NCI-H2107 treated with DMSO at 0.1 percent for 48 hours (cell line): ENCODE results near the gene USP35.
A peak's percentile ranks its signal among the peaks of the same experiment; 100 is the strongest.
"Not testable (repeated sequence)": the region's sequence is repeated elsewhere in the genome, so short reads cannot be mapped to it uniquely, and the experiment has no call there.

Experiments used
- DNase-seq: peaks from one replicate; lab custom pipeline; 2025; ENCODE audit not compliant: unreplicated experiment; lab: John Stamatoyannopoulos, UW

Gene USP35

DNA sequence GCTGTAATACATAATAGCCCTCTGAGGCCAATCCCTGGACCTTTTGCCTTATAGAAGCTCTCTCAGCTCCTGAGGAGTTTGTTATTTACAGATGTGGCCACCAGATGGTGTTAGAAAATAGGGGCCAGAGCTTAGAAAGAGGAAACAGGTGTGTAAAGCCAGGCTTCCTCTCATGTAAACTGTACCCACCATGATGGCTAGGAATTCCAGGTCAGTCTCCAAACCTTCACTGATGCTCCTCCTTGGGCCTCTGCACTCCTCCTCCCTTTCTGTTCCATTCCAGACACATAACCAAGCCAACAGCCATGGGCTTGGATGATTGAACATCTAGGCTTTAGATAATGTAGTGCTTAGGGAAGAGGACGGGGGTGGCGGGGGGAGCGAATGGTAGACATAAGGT is 39.7 kb downstream of the USP35 start:
- DNase-seq, result peak; percentile 76

- no peak for DNase-seq
Measured at GRCh38 chr11:78229106-78229505, 40.4 kb downstream of the USP35 start.

DNA sequence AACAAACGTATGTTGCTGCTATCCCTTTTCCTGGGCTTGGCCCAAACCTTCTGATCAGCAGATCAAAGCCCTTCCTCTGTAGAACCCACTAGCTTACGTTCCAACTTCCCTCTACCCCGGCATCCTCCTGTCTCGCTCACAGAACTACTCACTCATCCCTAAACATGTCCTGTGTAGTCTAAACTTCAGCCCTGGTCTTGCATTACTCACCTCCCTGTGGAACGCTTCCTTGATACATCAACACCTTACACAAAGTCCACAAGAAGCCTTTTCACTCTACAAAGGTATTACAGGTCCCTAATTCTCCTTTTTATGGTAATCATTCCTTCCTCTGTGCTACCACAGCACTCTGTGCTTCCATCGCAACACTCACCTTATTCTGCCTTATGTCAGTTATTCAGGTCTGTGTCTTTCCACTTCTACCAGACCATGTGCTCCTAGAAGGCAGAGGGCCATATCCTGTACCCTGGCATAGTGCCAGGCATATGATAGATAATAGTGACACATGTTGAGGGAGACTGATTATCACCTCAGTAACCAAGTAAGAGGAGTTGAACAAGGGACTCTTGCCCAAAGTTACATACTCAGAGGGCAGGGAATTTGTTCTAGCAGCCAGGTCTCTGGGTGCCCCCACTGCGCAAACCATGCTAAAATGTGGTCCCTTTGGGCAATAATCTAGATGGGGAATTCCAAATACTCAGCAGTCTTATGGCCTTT is 41.6 kb downstream of the USP35 start:
- DNase-seq, result no peak

GRCh38 chr11:78231962-78232501 is 43.3 kb downstream of the USP35 start:
- DNase-seq, result no peak

DNA sequence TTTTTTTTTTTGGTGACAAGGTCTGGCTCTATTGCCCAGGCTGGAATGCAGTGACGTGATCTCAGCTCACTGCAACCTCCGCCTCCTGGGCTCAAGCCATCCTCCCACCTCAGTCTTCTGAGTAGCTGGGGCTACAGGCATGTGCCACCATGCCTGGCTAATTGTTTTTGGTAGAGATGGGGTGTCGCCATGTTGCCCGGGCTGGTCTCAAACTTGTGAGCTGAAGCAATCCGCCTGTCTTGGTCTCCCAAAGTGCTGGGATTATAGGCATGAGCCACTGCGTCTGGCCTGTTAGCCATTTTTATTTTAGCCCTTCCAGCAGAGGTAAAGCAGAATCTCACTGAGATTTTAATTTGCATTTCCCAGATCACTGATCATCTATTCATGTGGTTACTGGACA is 44.3 kb downstream of the USP35 start:
- DNase-seq, result not testable (repeated sequence)

DNA sequence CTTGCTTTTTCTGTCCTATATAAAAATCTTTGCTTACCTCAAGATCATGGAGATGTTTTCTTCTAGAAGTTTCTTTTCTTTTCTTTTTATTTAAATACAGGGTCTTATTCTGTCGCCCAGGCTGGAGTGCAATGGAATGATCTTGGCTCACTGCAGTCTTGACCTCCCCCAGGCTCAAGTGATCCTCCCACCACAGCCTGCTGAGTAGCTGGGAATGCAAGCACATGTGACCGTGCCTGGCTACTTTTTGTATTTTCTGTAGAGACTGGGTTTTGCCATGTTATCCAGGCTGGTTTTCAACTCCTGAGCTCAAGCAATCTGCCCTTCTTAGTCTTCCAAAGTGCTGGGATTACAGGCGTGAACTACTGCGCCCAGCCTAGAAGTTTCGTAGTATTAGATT is 45.3 kb downstream of the USP35 start:
- DNase-seq, result no peak

DNA sequence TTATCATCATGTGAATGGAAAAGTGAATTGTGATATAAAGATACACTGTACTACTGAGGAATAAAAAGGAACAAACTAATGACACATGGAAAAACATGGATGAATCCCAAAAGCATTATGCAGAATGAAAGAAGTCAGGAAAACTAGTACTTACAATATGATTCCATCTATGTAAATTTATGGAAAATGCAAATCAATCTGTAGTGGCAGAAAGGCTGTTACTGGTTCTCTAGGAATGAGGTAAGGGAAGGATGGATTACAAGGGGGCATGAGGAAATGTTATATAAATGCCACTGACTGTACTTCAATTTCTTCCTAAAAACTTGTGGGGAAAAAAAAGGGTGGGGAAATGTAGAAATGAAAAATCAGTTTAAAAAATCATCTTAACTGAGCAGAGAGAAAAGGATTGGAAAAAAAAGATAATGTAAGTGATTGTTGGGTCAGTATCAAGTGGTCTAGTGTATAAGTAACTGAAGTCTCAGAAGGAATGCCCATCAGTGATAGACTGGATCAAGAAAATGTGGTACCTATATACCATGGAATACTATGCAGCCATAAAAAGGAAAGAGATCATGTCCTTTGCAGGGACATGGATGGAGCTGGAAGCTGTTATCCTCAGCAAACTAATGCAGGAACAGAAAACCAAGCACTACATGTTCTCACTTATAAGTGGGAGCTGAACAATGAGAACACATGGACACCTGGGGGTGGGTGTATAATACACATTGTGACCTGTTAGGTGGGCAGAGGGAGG is 48.8 kb downstream of the USP35 start:
- DNase-seq, result no peak

DNA sequence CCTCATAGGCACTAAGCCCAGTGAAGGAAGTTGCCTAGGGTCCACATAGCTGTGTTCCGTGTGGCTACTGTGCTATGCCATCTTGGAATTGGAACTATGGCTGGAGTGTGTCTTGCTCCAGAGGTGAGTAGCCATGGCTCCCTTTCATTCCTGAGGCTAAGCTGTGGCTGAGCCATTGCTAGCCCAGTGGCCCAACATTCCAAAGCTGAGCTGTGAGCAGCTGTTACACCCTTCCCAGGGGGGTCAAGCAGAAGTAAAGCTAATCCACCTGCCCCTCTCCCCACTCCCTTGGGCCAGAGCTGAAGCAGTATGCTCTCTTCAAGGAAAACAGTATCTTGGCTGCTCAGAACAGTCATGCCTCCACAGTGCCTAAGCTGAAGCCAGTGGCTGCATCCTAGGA is 51.1 kb downstream of the USP35 start:
- DNase-seq, result no peak

DNA sequence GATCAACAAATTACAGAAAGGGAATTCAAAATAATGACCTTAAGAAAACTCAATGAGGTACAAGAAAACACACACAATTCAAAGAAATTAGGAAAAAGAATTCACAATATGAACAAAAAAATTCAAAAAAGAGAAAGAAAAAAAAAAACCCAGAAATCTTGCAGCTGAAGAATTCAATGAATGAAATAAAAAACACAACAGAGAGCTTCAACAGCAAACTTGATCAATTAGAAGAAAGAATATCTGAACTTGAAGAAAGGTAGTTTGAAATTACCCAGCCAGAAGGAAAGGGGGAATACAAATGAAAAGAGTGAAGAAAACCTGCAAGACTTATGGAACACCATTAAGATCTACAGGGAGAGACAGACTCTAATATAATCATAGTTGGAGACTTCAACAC is 52.8 kb downstream of the USP35 start:
- DNase-seq, result no peak

DNA sequence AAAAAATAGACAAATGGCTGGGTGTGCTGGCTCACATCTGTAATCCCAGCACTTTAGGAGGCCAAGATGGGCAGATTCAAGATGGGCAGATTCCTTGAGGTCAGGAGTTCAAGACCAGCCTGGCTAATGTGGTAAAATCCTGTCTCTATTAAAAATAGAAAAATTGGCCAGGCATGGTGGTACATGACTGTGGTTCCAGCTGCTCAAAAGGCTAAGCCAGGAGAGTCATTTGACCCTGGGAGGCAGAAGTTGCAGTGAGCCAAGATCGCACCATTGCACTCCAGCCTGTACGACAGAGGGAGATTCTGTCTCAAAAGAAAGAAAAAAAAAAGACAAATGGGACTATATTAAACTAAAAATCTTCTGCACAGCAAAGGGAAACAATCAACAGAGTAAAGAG is 55.4 kb downstream of the USP35 start:
- DNase-seq, result no peak

DNA sequence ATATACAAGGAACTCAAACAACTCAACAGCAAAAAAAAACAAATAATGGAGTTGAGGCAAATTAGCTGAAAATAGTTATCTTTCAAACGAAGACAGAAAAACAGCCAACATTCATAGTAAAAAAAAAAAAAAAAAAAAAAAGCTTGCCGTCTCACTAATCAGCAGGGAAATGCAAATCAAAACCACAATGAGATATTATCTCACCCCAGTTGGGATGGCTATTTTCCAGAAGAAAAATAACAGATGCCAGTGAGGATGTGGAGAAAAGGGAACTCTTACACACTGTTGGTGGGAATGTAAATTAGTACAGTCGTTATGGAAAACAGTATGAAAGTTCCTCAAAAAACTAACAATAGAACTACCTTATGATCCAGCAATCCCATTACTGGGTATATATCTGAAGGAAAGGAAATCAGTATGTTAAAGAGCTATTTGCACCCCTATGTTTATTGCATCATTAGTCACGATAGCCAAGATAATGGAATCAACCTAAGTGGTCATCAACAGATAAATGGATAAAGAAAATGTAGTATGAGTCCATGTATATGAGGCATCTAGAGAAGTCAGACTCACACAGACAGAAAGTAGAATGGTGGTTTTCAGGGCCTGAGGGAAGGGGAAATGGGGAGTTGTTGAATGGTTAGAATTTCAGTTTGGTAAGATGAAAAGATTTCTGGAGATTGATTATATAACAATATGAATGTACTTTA is 56.0 kb downstream of the USP35 start:
- DNase-seq, result no peak

- no peak for DNase-seq
Measured at GRCh38 chr11:78248191-78248590, 59.5 kb downstream of the USP35 start.

- no peak for DNase-seq
Measured at GRCh38 chr11:78248903-78249302, 60.2 kb downstream of the USP35 start.

DNA sequence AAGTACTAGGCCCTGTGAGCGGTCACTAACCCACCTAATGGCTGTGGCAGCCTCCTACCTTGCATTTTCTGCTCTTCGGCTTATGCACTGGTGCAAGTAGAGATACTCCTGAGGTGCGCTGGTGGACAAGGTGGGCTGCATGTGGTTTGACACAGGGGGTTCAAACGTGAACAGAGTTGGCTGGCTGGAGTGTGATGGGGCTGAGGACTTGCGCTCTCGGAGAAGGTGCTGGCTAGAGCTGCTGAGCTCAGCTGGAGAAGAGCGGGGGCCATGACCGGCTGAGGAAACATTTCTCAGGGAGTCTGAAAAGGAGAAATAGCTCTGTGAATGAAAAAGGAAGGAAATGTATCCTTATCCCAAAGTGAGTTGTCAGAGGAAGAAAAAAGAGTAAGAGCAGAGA is 61.4 kb downstream of the USP35 start:
- no peak for DNase-seq

DNA sequence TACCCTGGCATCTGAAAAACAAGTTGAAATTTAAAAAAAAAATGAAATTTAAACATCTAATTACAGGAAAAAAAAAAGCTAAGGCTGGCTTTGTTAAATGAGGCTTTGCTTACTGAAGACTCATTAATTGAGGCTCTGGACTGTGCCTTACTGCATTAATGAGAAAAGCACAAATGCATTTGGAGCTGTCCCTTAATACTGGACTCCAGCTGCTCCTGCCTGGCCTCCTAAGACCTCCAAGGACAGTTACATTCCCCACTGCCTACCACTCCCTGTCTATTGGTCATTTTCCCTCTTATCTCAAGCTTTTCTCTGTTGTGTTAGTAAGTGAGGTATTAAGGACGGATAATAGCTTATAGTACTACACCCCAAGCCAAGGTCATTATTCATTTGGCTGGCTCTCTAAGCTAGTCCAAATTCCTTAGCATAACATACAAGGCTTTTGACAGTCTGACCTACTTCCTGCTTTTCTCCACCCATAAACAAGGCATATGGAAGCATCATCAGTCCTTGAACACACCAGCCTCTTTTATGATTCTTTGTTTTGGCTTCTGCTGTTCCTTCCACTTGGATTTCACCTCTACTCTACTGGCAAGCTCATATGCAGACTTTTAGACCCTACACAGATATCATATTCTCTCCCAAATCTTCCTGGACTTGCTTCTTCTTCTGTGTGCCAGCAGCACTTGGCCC is 62.5 kb downstream of the USP35 start:
- no peak for DNase-seq

GRCh38 chr11:78253797-78254196 is 65.1 kb downstream of the USP35 start:
- no peak for DNase-seq

DNA sequence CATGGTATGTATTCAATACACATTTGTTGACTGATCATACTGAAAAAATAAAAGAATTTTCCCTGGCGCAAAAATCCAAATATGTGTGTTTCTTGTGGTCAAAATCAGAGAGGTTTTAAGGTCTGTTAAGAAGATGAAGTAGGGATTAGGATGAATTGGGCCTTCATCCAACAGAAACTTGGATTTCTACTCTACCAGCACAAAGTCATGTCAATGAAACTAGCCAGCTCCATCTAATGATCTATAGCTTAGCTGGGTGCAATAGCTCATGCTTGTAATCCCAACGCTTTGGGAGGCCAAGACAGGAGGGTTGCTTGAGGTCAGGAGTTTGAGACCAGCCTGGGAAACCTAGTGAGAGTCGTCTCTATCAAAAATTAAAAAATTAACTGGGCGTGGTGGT is 65.5 kb downstream of the USP35 start:
- DNase-seq, result no peak

DNA sequence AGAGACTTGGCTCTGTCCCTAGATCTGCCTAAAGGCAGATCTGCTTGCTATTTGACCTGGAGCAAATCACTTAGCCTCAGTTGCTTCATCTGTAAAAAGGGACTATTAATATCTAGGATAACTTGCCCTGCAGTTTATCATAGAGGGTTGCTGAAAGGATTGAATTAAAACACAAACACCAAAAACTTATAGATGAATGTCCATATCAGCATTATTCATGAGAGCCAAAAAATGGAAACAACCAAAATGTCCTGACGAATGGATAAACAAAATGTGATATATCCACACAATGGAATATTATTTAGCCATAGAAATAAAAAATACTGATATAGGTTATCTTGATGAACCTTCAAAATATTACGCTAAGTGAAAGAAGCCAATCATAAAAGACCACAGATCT is 67.2 kb downstream of the USP35 start:
- DNase-seq, result no peak

DNA sequence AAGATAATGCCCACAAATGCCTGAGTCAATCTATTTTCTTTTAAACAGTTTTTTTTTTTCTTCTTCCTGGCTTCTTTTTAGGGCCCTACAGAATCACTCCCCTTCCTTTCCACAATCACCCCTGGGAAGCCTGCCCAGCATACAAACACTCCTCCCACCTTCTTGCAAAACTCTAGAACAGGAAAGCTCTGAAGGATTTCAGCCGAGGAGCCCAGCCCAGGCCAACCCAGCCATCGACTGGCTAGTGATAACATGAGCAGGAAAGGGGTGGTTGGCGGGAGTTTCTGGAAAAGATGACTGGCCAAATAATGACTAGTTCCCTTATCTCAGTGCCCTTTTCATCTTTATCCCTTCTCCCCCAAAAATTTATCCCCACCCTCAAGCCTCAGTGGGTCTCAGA is 68.2 kb downstream of the USP35 start:
- no peak for DNase-seq

DNA sequence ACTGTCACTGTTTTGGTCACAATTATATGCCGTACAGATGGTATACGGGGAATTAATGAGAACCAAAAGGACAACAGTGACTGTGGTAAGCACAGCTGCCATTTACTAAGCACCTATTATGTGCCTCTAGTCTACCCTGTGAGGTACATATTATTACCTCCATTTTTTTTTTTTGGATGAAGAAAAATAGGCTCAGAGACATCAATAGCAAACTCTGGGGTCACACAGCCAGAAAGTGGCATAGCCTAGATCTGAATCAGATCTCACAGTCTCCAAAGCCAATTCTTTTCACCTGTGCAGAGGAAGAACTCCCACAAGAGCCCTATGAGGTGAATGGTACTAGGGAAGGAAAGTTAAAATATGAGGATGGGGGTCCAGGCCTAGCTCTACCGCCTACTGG is 68.9 kb downstream of the USP35 start:
- no peak for DNase-seq

GRCh38 chr11:78259777-78260487 is 71.2 kb downstream of the USP35 start:
- no peak for DNase-seq
